Body of pancreas (tissue), 4 donors: ENCODE results near the gene CRIM1.

Experiments
- POLR2A ChIP-seq, 3 donors: fragments of 450-650 bp; IDR thresholded peaks; one replicate each; pipeline ENCODE4 v1.6.1; 2016; ENCODE audit warnings: antibody characterized with exemption in 3 of 3, mild to moderate bottlenecking in 2 of 3
- TF ChIP-seq, protein P1 (sequence below), 7 experiments: fragments of 450-650 bp in 4 of 7; fragments of 200-600 bp in 3 of 7; sonication (generic) in 3 of 7; IDR thresholded peaks; one replicate each; pipeline ENCODE4 v1.5.1; 2016 to 2019; ENCODE audit warnings: antibody characterized with exemption in 7 of 7

DNA sequence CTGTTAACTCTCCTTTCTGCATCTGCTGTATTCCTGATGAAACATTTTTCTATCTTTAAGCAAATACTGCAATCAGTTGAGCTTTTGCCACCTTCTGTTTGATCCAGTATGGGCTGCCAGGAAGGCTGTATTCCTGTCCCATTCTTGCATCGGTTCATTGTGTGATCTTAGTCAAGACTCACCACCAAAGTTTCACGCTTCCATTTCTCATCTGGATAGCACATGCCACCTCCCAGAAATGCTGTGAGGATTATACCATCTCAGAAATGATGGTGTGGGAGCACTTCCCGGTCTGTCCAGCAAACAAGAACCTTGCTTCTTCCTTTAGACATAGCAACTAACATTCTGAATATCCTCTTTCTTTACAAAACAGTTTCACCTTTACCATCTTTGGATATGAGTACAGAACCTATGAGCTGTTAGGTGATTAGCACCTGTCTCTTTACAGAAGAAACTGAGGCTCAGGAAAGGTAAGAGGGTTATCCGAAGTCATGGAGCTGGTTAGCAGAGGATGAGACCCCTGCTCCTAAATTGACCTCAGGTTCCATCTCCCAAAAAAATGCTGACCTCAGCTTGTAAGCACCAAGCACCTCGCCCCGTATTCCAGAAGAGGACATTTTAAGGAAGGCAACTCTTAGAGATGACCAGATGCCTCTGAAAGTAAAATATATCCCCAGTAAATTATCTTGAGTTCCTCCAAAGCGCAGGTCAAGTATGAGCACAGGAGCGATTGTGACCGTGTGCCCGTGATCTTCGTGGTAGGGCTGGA, 185.6 kb downstream of the CRIM1 start:
- TF ChIP-seq, protein P1, sequence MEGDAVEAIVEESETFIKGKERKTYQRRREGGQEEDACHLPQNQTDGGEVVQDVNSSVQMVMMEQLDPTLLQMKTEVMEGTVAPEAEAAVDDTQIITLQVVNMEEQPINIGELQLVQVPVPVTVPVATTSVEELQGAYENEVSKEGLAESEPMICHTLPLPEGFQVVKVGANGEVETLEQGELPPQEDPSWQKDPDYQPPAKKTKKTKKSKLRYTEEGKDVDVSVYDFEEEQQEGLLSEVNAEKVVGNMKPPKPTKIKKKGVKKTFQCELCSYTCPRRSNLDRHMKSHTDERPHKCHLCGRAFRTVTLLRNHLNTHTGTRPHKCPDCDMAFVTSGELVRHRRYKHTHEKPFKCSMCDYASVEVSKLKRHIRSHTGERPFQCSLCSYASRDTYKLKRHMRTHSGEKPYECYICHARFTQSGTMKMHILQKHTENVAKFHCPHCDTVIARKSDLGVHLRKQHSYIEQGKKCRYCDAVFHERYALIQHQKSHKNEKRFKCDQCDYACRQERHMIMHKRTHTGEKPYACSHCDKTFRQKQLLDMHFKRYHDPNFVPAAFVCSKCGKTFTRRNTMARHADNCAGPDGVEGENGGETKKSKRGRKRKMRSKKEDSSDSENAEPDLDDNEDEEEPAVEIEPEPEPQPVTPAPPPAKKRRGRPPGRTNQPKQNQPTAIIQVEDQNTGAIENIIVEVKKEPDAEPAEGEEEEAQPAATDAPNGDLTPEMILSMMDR (IDR thresholded peaks at IDR 0.05), result no peak
- no peak for TF ChIP-seq POLR2A (IDR thresholded peaks at IDR 0.05)
